NOMO-1 (cell line): ENCODE measurements around the gene GOLGA3.

Source experiments
- DNase-seq, 2 experiments: peaks; one replicate each; lab custom pipeline; 2025; ENCODE audit not compliant: unreplicated experiment in 2 of 2; lab: John Stamatoyannopoulos, UW

The GOLGA3 gene

GRCh38 chr12:132724506-132725241 is 104.0 kb downstream of the GOLGA3 start:
- no peak for DNase-seq

GRCh38 chr12:132723764-132724140 is 104.9 kb downstream of the GOLGA3 start:
- no peak for DNase-seq

GRCh38 chr12:132723015-132723763 is 105.5 kb downstream of the GOLGA3 start:
- no peak for DNase-seq

DNA sequence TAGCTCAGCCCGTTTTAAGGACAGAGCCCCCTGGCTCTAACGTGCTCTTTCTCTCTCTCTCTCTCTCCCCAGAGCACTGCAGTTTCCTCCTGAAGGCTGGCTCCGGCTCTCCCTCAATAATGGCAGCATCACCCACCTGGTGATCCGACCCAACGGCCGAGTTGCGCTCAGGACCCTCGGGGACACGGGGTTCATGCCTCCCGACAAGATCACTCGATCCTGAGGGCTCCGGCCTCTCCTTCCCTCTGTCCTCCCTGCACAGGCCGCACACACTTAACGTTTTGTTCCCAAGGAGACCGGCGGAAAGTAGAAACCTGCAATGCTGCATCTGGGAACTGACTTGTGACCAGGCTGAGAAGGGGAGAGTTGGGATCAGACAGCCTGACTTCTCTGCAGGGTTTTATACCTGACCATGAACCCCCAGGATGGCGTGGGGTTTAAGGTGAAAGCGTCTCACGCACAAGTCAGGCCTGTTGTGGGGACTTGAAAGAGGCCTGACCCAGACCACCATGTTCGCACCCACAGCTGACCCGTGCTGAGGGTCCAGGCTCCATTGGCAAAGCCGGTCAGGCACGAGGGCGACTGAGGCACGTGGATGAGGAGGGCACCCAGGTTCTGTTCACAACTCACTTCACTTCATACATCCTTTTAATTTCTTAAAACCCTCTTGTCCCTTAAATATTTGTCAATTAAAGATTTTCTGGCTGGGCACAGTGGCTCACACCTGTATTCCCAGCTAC is 107.9 kb downstream of the GOLGA3 start:
- no peak for DNase-seq

DNA sequence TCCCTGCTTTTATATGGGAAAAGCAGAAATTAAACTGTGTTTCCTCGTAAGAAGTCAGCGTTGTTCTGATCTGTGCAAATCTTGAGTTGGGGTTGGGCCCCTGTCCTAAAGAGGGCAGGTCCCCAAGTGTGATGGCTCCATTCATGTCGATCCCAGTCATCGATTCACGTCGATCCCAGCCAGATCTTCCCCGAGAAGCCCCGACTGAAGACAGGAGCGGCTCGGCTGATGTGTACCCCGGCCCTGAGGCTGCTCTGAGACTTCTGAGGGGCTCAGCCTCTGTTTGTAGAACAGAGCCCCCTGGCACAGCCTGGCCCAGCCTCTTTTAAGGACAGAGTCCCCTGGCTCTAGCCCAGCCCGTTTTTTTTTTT is 108.7 kb downstream of the GOLGA3 start:
- DNase-seq, result no peak

GRCh38 chr12:132719141-132719953 is 109.3 kb downstream of the GOLGA3 start:
- no peak for DNase-seq
